Osteoblast (primary cell): ENCODE data around the gene TRIM10. TPM values are rescaled to one million over a fixed set of nuclear protein-coding genes. Genes with fewer than 3 reads are reported as not detected.

Experiments
- DNase-seq: peaks from one replicate; pipeline ENCODE4 v3.0.0; 2011; ENCODE audit warnings: low spot score, mixed read lengths; ENCODE audit not compliant: insufficient read length; ENCODE audit errors: missing footprints
- H2AFZ ChIP-seq: 2 replicates; pipeline ENCODE4 v1.6.0; 2011; ENCODE audit warnings: mild to moderate bottlenecking, low read length
- H3K27ac ChIP-seq: 2 replicates; pipeline ENCODE4 v1.5.1; 2011; ENCODE audit warnings: mild to moderate bottlenecking, low read depth, low read length, moderate library complexity
- H3K27me3 ChIP-seq: 2 replicates; pipeline ENCODE4 v1.6.0; 2012; ENCODE audit warnings: mild to moderate bottlenecking, control low read depth, inconsistent platforms, low read length, moderate library complexity; ENCODE audit not compliant: insufficient read depth
- H3K36me3 ChIP-seq: 2 replicates; pipeline ENCODE4 v1.5.1; 2011; ENCODE audit warnings: mild to moderate bottlenecking, low read length, control low read depth, moderate library complexity; ENCODE audit not compliant: insufficient read depth
- H3K4me1 ChIP-seq: 2 replicates; pipeline ENCODE4 v1.5.1; 2011; ENCODE audit warnings: mild to moderate bottlenecking, low read length, control low read depth, moderate library complexity; ENCODE audit not compliant: insufficient read depth
- H3K4me2 ChIP-seq: 2 replicates; pipeline ENCODE4 v1.6.0; 2011; ENCODE audit warnings: mild to moderate bottlenecking, low read length; ENCODE audit not compliant: insufficient read depth
- H3K4me3 ChIP-seq: fragments of 200-600 bp; sonication (generic); 3 replicates; pipeline ENCODE4 v1.5.1; 2012; ENCODE audit warnings: mild to moderate bottlenecking, low read length, inconsistent platforms; ENCODE audit not compliant: insufficient read depth
- H3K79me2 ChIP-seq: 2 replicates; pipeline ENCODE4 v1.6.0; 2012; ENCODE audit warnings: mild to moderate bottlenecking, low read length, control low read depth, inconsistent platforms; ENCODE audit not compliant: insufficient read depth
- H3K9me3 ChIP-seq: 2 replicates; pipeline ENCODE4 v1.5.1; 2011; ENCODE audit warnings: low read depth, low read length, control low read depth
- H4K20me1 ChIP-seq: 2 replicates; pipeline ENCODE4 v1.6.0; 2012; ENCODE audit warnings: mild to moderate bottlenecking, low read length, control low read depth; ENCODE audit not compliant: insufficient read depth
- CTCF ChIP-seq: IDR thresholded peaks from 2 replicates; pipeline ENCODE4 v1.5.1; 2011; ENCODE audit warnings: mild to moderate bottlenecking, low read depth, low read length, moderate library complexity; ENCODE audit errors: extremely low read depth
- total RNA-seq: library from RNA; depleted of rRNA; stranded (reverse); fragments of >200 nt; gene quantifications from 2 replicates; pipeline ENCODE4 v1.2.3, GENCODE V29; 2012

Gene TRIM10
- total RNA-seq, 1 donor: not detected

- Histone ChIP-seq H3K4me3 (no peak overlapping the region), H3K4me1 (peaks cover 29% of the 10 kb centered on the region), H3K79me2 (no peaks in the 10 kb centered on the region), H3K4me2 (peak overlapping the region; percentile 58), H3K36me3 (no peaks in the 10 kb centered on the region), H3K9me3 (no peaks in the 10 kb centered on the region), H3K27me3 (no peaks in the 10 kb centered on the region), H4K20me1 (no peaks in the 10 kb centered on the region), H2AFZ (peak overlapping the region; percentile 20), H3K27ac (no peak overlapping the region)
- peak; percentile 83 for DNase-seq
- TF ChIP-seq CTCF: no peak
These were observed 4.8 kb downstream of the TRIM10 start for GRCh38 chr6:30156262-30156599.

- no peaks in the 10 kb centered on the region for H3K9me3 ChIP-seq
- peak overlapping the region; percentile 20 for H2AFZ ChIP-seq
- TF ChIP-seq CTCF: no peak
- H3K4me2 ChIP-seq: peak overlapping the region; percentile 58
- no peaks in the 10 kb centered on the region for H3K36me3 ChIP-seq
- peak overlapping the region; percentile 44 for H3K27ac ChIP-seq
- H3K27me3 ChIP-seq: no peaks in the 10 kb centered on the region
- DNase-seq: no peak
- no peak overlapping the region for H3K4me3 ChIP-seq
- no peaks in the 10 kb centered on the region for H3K79me2 ChIP-seq
- H4K20me1 ChIP-seq: no peaks in the 10 kb centered on the region
- peaks cover 34% of the 10 kb centered on the region for H3K4me1 ChIP-seq
These were observed 5.3 kb downstream of the TRIM10 start for GRCh38 chr6:30155520-30156261.

- peak; percentile 97 for DNase-seq
- no peak for TF ChIP-seq CTCF
- H3K4me2 ChIP-seq: peak overlapping the region; percentile 43
These were observed 6.1 kb downstream of the TRIM10 start for GRCh38 chr6:30154709-30155519.

GRCh38 chr6:30154061-30154460 is 7.0 kb downstream of the TRIM10 start:
- Histone ChIP-seq H3K4me2 (no peak overlapping the region), H3K27ac (no peak overlapping the region), H3K36me3 (no peaks in the 10 kb centered on the region), H3K79me2 (no peaks in the 10 kb centered on the region), H3K9me3 (no peaks in the 10 kb centered on the region), H4K20me1 (no peaks in the 10 kb centered on the region), H3K4me3 (no peak overlapping the region), H3K27me3 (no peaks in the 10 kb centered on the region), H3K4me1 (peaks cover 36% of the 10 kb centered on the region), H2AFZ (no peak overlapping the region)
- no peak for DNase-seq
- TF ChIP-seq CTCF: no peak

More at GRCh38 chr6:30154709-30155519, 6.1 kb downstream of the TRIM10 start:
- Histone ChIP-seq H3K27ac (peak overlapping the region; percentile 44), H3K79me2 (no peaks in the 10 kb centered on the region), H3K4me3 (peak overlapping the region; percentile 1), H4K20me1 (no peaks in the 10 kb centered on the region), H3K36me3 (no peaks in the 10 kb centered on the region), H3K9me3 (no peaks in the 10 kb centered on the region), H3K27me3 (no peaks in the 10 kb centered on the region), H2AFZ (no peak overlapping the region), H3K4me1 (peaks cover 36% of the 10 kb centered on the region)
